Neural cell (in vitro differentiated cells): ENCODE data around the gene ROBO1. TPM values are rescaled to one million over a fixed set of nuclear protein-coding genes. Genes with fewer than 3 reads are reported as not detected.

Experiments
- H2AFZ ChIP-seq: fragments of 200-600, 300-800 bp; sonication (generic), shearing (Covaris generic); 2 replicates; pipeline ENCODE4 v1.6.0; 2014; ENCODE audit warnings: low read depth, mild to moderate bottlenecking, antibody characterized with exemption, low read length, moderate library complexity
- H3F3A ChIP-seq: fragments of 200-600 bp; shearing (Covaris generic); 2 replicates; pipeline ENCODE4 v1.6.1; 2016; ENCODE audit warnings: mild to moderate bottlenecking, moderate library complexity, mixed read lengths, antibody characterized with exemption, low read length; ENCODE audit not compliant: insufficient read depth, poor library complexity, severe bottlenecking
- H3K27ac ChIP-seq: fragments of 200-600, 300-800 bp; sonication (generic), shearing (Covaris generic); 2 replicates; pipeline ENCODE4 v1.5.1; 2014; ENCODE audit warnings: mild to moderate bottlenecking, low read length, moderate library complexity
- H3K27me3 ChIP-seq: fragments of 300-800, 200-600 bp; sonication (generic), shearing (Covaris generic); 2 replicates; pipeline ENCODE4 v1.6.0; 2014; ENCODE audit warnings: mild to moderate bottlenecking, low read depth, low read length, moderate library complexity; ENCODE audit not compliant: insufficient read depth
- H3K36me3 ChIP-seq: fragments of 300-800, 200-600 bp; sonication (generic), shearing (Covaris generic); 2 replicates; pipeline ENCODE4 v1.5.1; 2014; ENCODE audit warnings: mild to moderate bottlenecking, antibody characterized with exemption, low read length, moderate library complexity; ENCODE audit not compliant: insufficient read depth
- H3K4me2 ChIP-seq: fragments of 300-800, 200-600 bp; sonication (generic), shearing (Covaris generic); 2 replicates; pipeline ENCODE4 v1.6.0; 2014; ENCODE audit warnings: mild to moderate bottlenecking, low read length
- H3K4me3 ChIP-seq: fragments of 300-800, 200-600 bp; sonication (generic), shearing (Covaris generic); 2 replicates; pipeline ENCODE4 v1.5.1; 2014; ENCODE audit warnings: mild to moderate bottlenecking, low read length, moderate library complexity
- H3K79me2 ChIP-seq: fragments of 200-600 bp; shearing (Covaris generic); replicated peaks from 2 replicates; pipeline ENCODE4 v1.6.0; 2014; ENCODE audit warnings: mild to moderate bottlenecking, low read length, moderate library complexity; ENCODE audit not compliant: insufficient read depth
- H3K9ac ChIP-seq: fragments of 300-800, 200-600 bp; sonication (generic), shearing (Covaris generic); 2 replicates; pipeline ENCODE4 v1.6.1; 2016; ENCODE audit warnings: mild to moderate bottlenecking, low read length, mixed read lengths
- H3K9me2 ChIP-seq: fragments of 200-600 bp; shearing (Covaris generic); 2 replicates; pipeline ENCODE4 v1.6.1; 2016; ENCODE audit warnings: mild to moderate bottlenecking, low read length, mixed read lengths; ENCODE audit not compliant: insufficient read depth
- H3K9me3 ChIP-seq: fragments of 200-600, 300-800 bp; sonication (generic), shearing (Covaris generic); 2 replicates; pipeline ENCODE4 v1.6.1; 2016; ENCODE audit warnings: mild to moderate bottlenecking, mixed run types, low read length, moderate library complexity, mixed read lengths
- H4K20me1 ChIP-seq: fragments of 200-600 bp; shearing (Covaris generic); 2 replicates; pipeline ENCODE4 v1.6.1; 2016; ENCODE audit warnings: mild to moderate bottlenecking, mixed run types; ENCODE audit not compliant: insufficient read depth
- CTCF ChIP-seq: fragments of 450-650 bp; IDR thresholded peaks from 2 replicates; pipeline ENCODE4 v1.5.1; 2014; ENCODE audit warnings: antibody characterized with exemption, mild to moderate bottlenecking, moderate library complexity; ENCODE audit not compliant: poor library complexity, severe bottlenecking
- EP300 ChIP-seq: fragments of 450-650 bp; conservative IDR thresholded peaks from 2 replicates; pipeline ENCODE4 v1.6.1; 2014; ENCODE audit warnings: antibody characterized with exemption, mild to moderate bottlenecking, moderate library complexity; ENCODE audit not compliant: poor library complexity, severe bottlenecking
- EZH2 ChIP-seq: fragments of 200-600, 300-800 bp; shearing (Covaris generic), sonication (generic); IDR thresholded peaks from 2 replicates; pipeline ENCODE4 v1.6.1; 2014; ENCODE audit warnings: antibody characterized with exemption, low read length, borderline replicate concordance, mild to moderate bottlenecking; ENCODE audit not compliant: insufficient read depth, poor library complexity, severe bottlenecking
- MXI1 ChIP-seq: fragments of 450-650 bp; conservative IDR thresholded peaks from 2 replicates; pipeline ENCODE4 v1.6.1; 2014; ENCODE audit warnings: antibody characterized with exemption, mild to moderate bottlenecking; ENCODE audit not compliant: poor library complexity, severe bottlenecking
- POLR2AphosphoS5 ChIP-seq: IDR thresholded peaks from 2 replicates; pipeline ENCODE4 v1.6.1; 2012
- RAD21 ChIP-seq: fragments of 450-650 bp; conservative IDR thresholded peaks from 2 replicates; pipeline ENCODE4 v1.6.1; 2014; ENCODE audit warnings: antibody characterized with exemption, mild to moderate bottlenecking, moderate library complexity
- REST ChIP-seq: IDR thresholded peaks from 2 replicates; pipeline ENCODE4 v1.6.1; 2012; ENCODE audit warnings: borderline replicate concordance
- SMC3 ChIP-seq: fragments of 450-650 bp; conservative IDR thresholded peaks from 2 replicates; pipeline ENCODE4 v1.6.1; 2014; ENCODE audit warnings: antibody characterized with exemption, mild to moderate bottlenecking, moderate library complexity; ENCODE audit not compliant: poor library complexity
- TAF1 ChIP-seq: IDR thresholded peaks from 2 replicates; pipeline ENCODE4 v1.6.1; 2012; ENCODE audit warnings: low read depth
- polyA plus RNA-seq: library from polyadenylated mRNA; depleted of rRNA; stranded (reverse); fragments of >200 nt; gene quantifications from 2 replicates; pipeline ENCODE4 v1.2.3, GENCODE V29; 2014

ROBO1 gene
- polyA plus RNA-seq, 1 donor from 2014 or later = 183 TPM

DNA sequence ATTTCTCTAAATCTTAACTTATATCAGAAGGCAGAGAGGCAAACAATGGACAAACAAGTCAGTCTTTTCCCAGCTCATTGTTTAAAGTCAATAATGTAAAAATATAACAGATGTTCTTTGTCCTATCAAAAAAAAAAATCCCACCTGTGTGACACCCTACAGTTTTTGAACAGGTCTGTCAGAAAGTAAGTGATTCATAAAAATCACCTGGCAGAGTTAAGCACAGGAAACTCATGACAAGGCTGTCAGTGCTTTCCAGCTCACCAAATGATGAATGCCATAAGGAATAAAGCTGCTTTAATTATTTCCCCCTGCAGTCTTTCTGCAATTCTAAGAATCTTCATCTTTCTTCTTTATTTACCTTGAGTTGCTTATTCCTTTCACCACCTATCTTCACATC is 30.3 kb downstream of the ROBO1 start:
- no peak overlapping the region for H3K4me2 ChIP-seq
- H3K36me3 ChIP-seq = no peaks in the 10 kb centered on the region
- no peaks in the 10 kb centered on the region for H3K9me2 ChIP-seq
- H3K27ac ChIP-seq = no peak overlapping the region
- H3K27me3 ChIP-seq = no peaks in the 10 kb centered on the region
- H4K20me1 ChIP-seq = no peaks in the 10 kb centered on the region
- no peaks in the 10 kb centered on the region for H3K79me2 ChIP-seq
- H3K9me3 ChIP-seq = no peaks in the 10 kb centered on the region
- H2AFZ ChIP-seq = no peak overlapping the region
- no peak overlapping the region for H3K4me3 ChIP-seq
- no peaks in the 10 kb centered on the region for H3F3A ChIP-seq
- TF ChIP-seq SMC3 (no peak), REST (no peak), TAF1 (no peak)
- no peak overlapping the region for H3K9ac ChIP-seq

GRCh38 chr3:79729096-79729495 is 38.7 kb downstream of the ROBO1 start:
- no peaks in the 10 kb centered on the region for H3K27me3 ChIP-seq

More at GRCh38 chr3:79729096-79729495, 38.7 kb downstream of the ROBO1 start:
- TF ChIP-seq POLR2AphosphoS5 = no peak
- TF ChIP-seq CTCF = no peak
- TF ChIP-seq MXI1 = no peak
- no peak for TF ChIP-seq SMC3
- no peak for TF ChIP-seq EZH2
- TF ChIP-seq EP300 = no peak
- no peak for TF ChIP-seq TAF1
- no peak for TF ChIP-seq REST
- no peak for TF ChIP-seq RAD21
- no peak overlapping the region for H3K27ac ChIP-seq
- no peaks in the 10 kb centered on the region for H3K36me3 ChIP-seq
- H3K79me2 ChIP-seq = no peaks in the 10 kb centered on the region
- no peak overlapping the region for H3K4me3 ChIP-seq
- H3K9me2 ChIP-seq = no peaks in the 10 kb centered on the region
- H3F3A ChIP-seq = no peaks in the 10 kb centered on the region
- H4K20me1 ChIP-seq = no peaks in the 10 kb centered on the region
- H3K9ac ChIP-seq = no peak overlapping the region
- H3K9me3 ChIP-seq = no peaks in the 10 kb centered on the region
- no peak overlapping the region for H2AFZ ChIP-seq
- H3K4me2 ChIP-seq = no peak overlapping the region
